ENCODE data around the gene ZNF689.
A peak's percentile ranks its signal among the peaks of the same experiment; 100 is the strongest.
"Not testable (repeated sequence)": the region's sequence is repeated elsewhere in the genome, so short reads cannot be mapped to it uniquely, and the experiment has no call there.

Gene ZNF689

GRCh38 chr16:30590869-30591268, 19.3 kb downstream of the ZNF689 start:
- not testable (repeated sequence) for DNase-seq

DNA sequence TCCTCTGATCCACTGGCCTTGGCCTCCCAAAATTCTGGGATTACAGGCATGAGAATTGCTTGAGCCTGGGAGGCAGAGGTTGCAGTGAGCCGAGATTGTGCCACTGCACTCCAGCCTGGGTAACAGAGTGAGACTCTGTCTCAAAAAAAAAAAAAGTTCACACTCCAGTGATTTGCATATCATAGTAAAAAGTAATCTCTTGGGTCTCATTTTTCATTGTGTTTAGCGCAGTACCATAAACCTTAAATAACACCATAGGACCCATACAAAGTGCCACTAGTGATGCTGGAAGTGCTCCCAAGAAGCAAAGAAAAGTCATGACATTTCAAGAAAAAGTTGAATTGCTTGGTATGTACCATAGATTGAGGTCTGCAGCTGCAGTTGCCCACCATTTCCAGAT, 20.6 kb downstream of the ZNF689 start:
- not testable (repeated sequence) for DNase-seq

GRCh38 chr16:30588651-30589050, 21.5 kb downstream of the ZNF689 start:
- DNase-seq = no peak

DNA sequence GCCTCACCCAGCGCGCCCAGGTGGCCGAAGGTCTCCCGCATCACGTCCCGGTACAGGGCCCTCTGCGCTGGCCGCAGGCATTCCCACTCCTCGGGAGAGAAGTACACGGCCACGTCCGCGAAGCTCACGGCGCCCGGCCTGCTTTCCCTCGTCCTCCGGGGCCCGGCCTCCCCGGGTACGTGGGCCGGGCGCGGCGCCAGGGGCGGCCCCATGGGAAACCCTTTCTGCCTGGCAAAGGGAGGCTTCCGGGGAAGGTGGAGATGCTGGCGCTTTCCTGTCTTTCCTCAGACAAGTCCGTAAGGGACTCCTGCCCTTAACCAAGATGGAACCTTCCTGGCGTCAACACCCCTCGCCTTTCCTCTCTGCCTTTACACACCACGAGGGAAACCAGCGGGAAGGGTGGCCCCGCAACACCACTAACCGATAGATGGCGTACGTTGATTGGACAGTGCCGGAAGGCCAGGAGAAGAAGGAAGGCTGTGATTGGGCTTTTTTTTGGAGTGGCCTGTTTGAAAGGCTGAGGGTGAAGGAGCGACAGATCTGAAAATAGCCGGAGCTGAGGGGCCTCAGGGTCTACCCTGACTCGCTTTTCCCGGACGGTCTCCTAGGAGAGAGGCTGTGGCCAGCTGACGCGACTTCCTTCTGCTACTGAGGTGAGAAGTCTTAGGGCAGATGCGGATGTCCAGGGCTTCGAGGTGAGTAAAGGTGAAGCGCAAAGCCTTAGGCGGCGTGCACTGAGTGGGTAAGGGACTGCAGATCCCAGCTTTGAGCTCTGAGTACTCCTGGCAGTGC, 24.6 kb downstream of the ZNF689 start, which contains the start of gene ZNF785:
Gene ZNF785, minus strand, starts transcription at position 298 of the 792 bp plus-strand sequence. Its CDS starts 86 bp downstream, at position 212.
- peak; percentile 99 for DNase-seq

DNA sequence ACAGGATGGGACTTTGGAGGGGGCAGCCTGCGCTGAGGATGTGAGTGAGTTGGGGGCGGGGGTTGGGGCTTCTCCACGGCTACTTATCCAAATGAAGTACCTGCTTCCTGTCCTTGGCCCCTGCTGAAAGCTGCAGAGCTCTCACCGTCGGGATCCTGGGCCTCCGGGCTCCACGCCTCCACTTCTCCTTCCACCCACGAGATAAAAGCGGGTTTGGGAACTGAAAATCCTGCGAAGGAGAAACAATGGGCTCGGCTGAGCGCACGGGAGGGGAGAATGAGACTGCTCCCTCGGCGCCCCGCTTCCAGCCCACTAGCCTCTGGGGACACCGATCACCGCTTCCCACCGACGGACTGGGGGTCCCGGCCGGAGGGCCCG, 25.2 kb downstream of the ZNF689 start:
- DNase-seq = no peak

- DNase-seq = no peak
These were observed 27.4 kb downstream of the ZNF689 start for GRCh38 chr16:30582611-30583340.

- DNase-seq = no peak
These were observed 28.7 kb downstream of the ZNF689 start for GRCh38 chr16:30581457-30581856.

- no peak for DNase-seq
These were observed 35.5 kb downstream of the ZNF689 start for GRCh38 chr16:30574678-30575077.

- peak; percentile 88 to 90 for DNase-seq
These were observed 38.5 kb downstream of the ZNF689 start, which contains the start of gene ZNF688 for GRCh38 chr16:30571445-30572322. ZNF688 (minus strand) TSS chr16:30571714; CDS start chr16:30571629, 85 bp downstream.

- DNase-seq = peak in 1 of 2 experiments; percentile 19
These were observed 39.3 kb downstream of the ZNF689 start for GRCh38 chr16:30570636-30571444.

DNA sequence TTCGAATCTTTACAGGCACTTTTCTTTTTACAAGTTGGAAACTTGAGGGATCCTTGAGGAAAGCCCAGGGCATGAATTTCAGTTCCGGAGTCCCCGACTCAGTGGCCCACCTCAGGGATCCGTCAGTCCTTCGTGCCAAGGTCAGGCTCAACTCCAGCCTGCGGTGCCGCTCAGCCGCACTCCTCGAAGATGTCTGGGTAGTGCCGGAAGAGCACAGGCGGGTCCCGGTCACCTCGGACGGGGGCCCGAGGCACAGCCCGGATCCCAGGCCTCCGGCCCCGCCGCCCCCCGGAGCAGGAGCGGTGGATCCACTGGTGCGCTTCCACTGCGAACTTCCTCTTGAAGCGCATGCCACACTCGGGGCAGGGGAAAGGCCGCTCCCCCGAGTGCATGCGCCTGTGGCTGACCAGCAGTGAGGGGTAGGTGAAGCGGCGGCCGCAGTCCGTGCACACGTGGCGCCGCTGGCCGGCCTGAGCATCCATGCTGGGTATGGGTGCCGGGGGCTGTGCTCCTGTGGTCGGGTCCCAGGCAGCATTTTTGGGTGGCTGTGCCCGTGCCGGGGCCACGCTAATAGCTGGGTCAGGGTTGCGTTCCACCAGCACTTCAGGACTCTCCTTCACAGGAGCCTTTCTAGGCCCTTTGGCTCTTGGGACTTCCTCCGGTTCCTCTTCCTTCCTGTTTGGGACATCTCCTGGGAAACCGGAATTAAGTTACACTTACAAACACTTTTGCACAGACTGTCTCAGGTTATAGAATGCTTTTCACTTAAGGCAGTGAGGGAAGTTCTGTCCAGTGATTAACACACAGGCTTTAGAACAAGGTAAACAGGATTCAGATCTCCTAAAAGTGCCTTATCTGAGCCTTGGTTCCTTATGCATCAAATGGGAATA, 40.2 kb downstream of the ZNF689 start:
- no peak for DNase-seq

DNA sequence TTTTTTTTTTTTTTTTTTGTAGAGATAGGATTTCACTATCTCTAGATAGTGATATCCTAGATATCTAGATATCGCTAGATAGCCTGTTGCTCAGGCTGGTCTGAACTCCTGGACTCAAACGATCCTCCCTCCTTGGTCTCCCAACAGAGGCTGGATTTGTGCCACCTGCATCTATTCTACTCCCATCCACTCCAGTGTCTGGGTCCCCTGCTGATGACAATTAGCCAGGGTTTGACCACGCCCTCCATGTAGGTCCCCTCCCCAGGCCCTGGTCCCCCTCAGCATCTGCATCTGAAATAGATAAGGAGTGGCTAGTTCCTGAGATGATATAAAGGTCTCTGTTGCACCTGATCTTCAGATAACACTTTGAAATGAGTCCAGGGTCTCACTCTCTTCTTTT, 40.9 kb downstream of the ZNF689 start:
- DNase-seq = no peak

- no peak for DNase-seq
These were observed 42.1 kb downstream of the ZNF689 start for GRCh38 chr16:30567991-30568638.

- no peak for DNase-seq
These were observed 42.8 kb downstream of the ZNF689 start for GRCh38 chr16:30567160-30567990.

- no peak for DNase-seq
These were observed 43.7 kb downstream of the ZNF689 start for GRCh38 chr16:30566531-30566930.

GRCh38 chr16:30565984-30566383, 44.2 kb downstream of the ZNF689 start:
- no peak for DNase-seq

DNA sequence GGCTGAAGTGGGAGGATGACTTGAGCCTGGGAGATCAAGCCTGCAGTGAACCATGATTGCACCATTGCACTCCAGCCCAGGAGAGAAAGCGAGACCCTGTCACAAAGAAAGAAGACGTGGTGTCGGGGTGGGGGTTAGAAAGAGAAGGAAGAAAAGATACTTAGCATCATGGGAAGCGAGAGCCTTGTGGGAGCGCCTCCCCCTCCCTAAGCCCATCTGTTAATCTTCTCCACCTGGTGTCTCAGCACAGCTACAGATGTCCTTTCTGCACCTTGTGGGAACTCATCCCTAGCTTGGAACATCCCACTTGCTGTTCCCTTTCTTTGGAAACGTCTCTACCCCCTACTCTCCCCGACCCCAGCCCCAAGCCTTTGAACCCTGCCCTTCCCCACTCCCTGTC, 44.7 kb downstream of the ZNF689 start:
- DNase-seq = no peak

DNA sequence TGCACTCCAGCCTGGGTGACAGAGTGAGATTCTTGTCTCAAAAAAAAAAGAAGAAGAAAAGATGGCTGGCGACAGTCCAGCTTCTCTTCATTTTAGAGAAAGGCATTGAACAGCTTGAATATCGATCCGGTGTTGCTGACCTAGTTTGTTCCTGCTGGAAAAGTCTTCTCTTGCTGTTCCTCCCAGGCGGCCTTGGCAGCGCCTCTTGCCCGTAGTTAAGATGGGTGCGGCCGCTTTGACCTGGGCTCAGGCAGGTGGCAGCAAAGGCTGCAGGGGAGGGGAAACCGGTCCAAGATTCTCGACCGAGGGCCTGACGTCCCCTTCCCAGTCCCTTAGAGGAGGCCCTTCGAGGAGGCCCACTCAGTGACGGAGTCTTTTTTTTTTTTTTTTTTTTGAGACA, 48.2 kb downstream of the ZNF689 start:
- no peak for DNase-seq

DNA sequence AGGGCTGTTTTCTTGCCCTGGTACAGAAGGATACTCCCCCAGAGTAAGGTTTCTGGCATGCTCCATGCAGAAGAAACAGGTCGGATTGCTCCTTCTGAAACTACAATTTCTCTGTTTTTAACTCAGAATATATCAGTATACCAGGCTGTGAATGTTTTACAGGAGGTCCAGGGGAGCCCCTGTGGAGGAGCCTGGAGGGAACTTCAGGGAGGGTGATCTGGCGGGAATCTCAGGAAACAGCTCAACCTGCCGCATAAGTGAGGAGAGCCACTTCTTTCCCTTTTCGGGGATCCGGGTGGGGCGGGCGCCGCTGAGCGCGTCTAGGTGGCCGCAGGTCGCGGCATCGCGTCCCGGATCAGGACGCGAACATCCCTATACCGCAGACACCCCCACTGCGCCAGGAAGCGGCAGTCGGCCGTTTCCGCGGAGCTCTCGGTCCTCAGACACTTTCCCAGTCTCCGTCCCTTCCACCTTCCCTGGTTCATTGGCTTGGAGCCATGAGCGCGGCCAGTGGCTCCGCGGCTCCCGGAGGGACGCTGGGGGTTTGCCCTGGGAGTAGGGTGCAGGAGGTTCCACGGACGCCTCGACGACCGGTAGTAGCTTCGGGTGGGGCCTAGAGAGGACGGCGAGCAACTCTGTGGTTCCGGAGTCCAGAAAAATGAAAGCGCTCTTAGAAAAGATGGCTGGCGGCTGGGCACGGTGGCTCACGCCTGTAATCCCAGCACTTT, 48.9 kb downstream of the ZNF689 start:
- DNase-seq = no peak
